CD4-positive, alpha-beta T cell treated with Interleukin-15 for 4 hours (primary cell): ENCODE data around the gene TMEM131.

ENCODE experiments used
- DNase-seq: peaks from one replicate; pipeline ENCODE4 v3.0.0-alpha.2; 2020; ENCODE audit warnings: low spot score

TMEM131 gene

GRCh38 chr2:97806738-97807618 lies 188.8 kb downstream of the TMEM131 start:
- peak; percentile 70 for DNase-seq

GRCh38 chr2:97805776-97806175 lies 190.0 kb downstream of the TMEM131 start:
- DNase-seq: no peak

- no peak for DNase-seq
Measured at GRCh38 chr2:97801028-97801427, 194.7 kb downstream of the TMEM131 start.

- DNase-seq: no peak
Measured at GRCh38 chr2:97798416-97798815, 197.3 kb downstream of the TMEM131 start.

GRCh38 chr2:97797355-97797754 lies 198.4 kb downstream of the TMEM131 start:
- DNase-seq: no peak

- DNase-seq: no peak
Measured at GRCh38 chr2:97796465-97797126, 199.2 kb downstream of the TMEM131 start.

- DNase-seq: no peak
Measured at GRCh38 chr2:97792416-97792815, 203.3 kb downstream of the TMEM131 start.

- no peak for DNase-seq
Measured at GRCh38 chr2:97788986-97789644, 206.6 kb downstream of the TMEM131 start.

GRCh38 chr2:97785818-97786217 lies 209.9 kb downstream of the TMEM131 start:
- no peak for DNase-seq

- no peak for DNase-seq
Measured at GRCh38 chr2:97784953-97785352, 210.8 kb downstream of the TMEM131 start.

GRCh38 chr2:97781981-97782380 lies 213.8 kb downstream of the TMEM131 start:
- no peak for DNase-seq

- no peak for DNase-seq
Measured at GRCh38 chr2:97779141-97779540, 216.6 kb downstream of the TMEM131 start.

- no peak for DNase-seq
Measured at GRCh38 chr2:97775074-97775473, 220.7 kb downstream of the TMEM131 start.

GRCh38 chr2:97774425-97774824 lies 221.3 kb downstream of the TMEM131 start:
- DNase-seq: no peak

GRCh38 chr2:97770445-97770844 lies 225.3 kb downstream of the TMEM131 start:
- no peak for DNase-seq

- DNase-seq: no peak
Measured at GRCh38 chr2:97769711-97770110, 226.0 kb downstream of the TMEM131 start.

- no peak for DNase-seq
Measured at GRCh38 chr2:97769308-97769707, 226.4 kb downstream of the TMEM131 start.

- no peak for DNase-seq
Measured at GRCh38 chr2:97766567-97766966, 229.2 kb downstream of the TMEM131 start.

GRCh38 chr2:97765933-97766332 lies 229.8 kb downstream of the TMEM131 start:
- DNase-seq: no peak

GRCh38 chr2:97764559-97765263 lies 231.0 kb downstream of the TMEM131 start:
- DNase-seq: no peak

GRCh38 chr2:97763176-97763845 lies 232.4 kb downstream of the TMEM131 start:
- DNase-seq: no peak

GRCh38 chr2:97761192-97761591 lies 234.6 kb downstream of the TMEM131 start:
- peak; percentile 46 for DNase-seq
